Measurements from ENCODE around the gene UBE2K.
"Not testable (repeated sequence)": the region's sequence is repeated elsewhere in the genome, so short reads cannot be mapped to it uniquely, and the experiment has no call there.

Gene UBE2K

GRCh38 chr4:39702716-39703115, 4.8 kb downstream of the UBE2K start:
- Histone ChIP-seq H3F3A (ENCODE audit: insufficient read depth) (peaks cover 9% of the 10 kb centered on the region; the same call in 1 of the 2 replicates), H3K9me3 (ENCODE audit: insufficient read depth, low read length) (no peaks in the 10 kb centered on the region), H3K9me2 (replicated peaks; ENCODE audit: insufficient read depth, low read length) (no peaks in the 10 kb centered on the region), H3K9ac (ENCODE audit: low read length) (no peak overlapping the region), H3K4me3 (ENCODE audit: insufficient read depth, low read length, poor library complexity, severe bottlenecking) (no peak overlapping the region), H3K27ac (ENCODE audit: low read depth, low read length) (no peak overlapping the region), H3K36me3 (ENCODE audit: low read length) (peaks cover 2% of the 10 kb centered on the region; the same call in 1 of the 2 replicates), H3K4me2 (ENCODE audit: low read depth, low read length, poor library complexity, severe bottlenecking) (no peak overlapping the region), H3K79me2 (ENCODE audit: insufficient read depth, low read length) (peaks cover 94% of the 10 kb centered on the region), H4K20me1 (ENCODE audit: low read depth, low read length) (peaks cover 36% of the 10 kb centered on the region), H3K27me3 (ENCODE audit: low read length) (no peaks in the 10 kb centered on the region), H2AFZ (ENCODE audit: low read depth, low read length, severe bottlenecking) (no peak overlapping the region)
- TF ChIP-seq CTCF (IDR thresholded peaks at IDR 0.05; ENCODE audit: insufficient read depth, low read length, poor library complexity, severe bottlenecking): no peak
- TF ChIP-seq EZH2phosphoT487 (conservative IDR thresholded peaks at IDR 0.05; ENCODE audit: low read length): no peak

GRCh38 chr4:39704789-39705188, 6.9 kb downstream of the UBE2K start:
- H3K9me2 ChIP-seq (replicated peaks; ENCODE audit: insufficient read depth, low read length); H3K9ac ChIP-seq (ENCODE audit: low read length); H3K4me3 ChIP-seq (ENCODE audit: insufficient read depth, low read length, poor library complexity, severe bottlenecking); H2AFZ ChIP-seq (ENCODE audit: low read depth, low read length, severe bottlenecking); H3K36me3 ChIP-seq (ENCODE audit: low read length); H3K27me3 ChIP-seq (ENCODE audit: low read length); H3K9me3 ChIP-seq (ENCODE audit: insufficient read depth, low read length); H3K27ac ChIP-seq (ENCODE audit: low read depth, low read length); H3K4me2 ChIP-seq (ENCODE audit: low read depth, low read length, poor library complexity, severe bottlenecking): not testable (repeated sequence)
- peaks cover 96% of the 10 kb centered on the region for H3K79me2 ChIP-seq (ENCODE audit: insufficient read depth, low read length)
- peaks cover 13% of the 10 kb centered on the region; the same call in 1 of the 2 replicates for H3F3A ChIP-seq (ENCODE audit: insufficient read depth)
- peaks cover 42% of the 10 kb centered on the region for H4K20me1 ChIP-seq (ENCODE audit: low read depth, low read length)

- no peak for TF ChIP-seq CTCF (IDR thresholded peaks at IDR 0.05; ENCODE audit: insufficient read depth, low read length, poor library complexity, severe bottlenecking)
- TF ChIP-seq EZH2phosphoT487 (conservative IDR thresholded peaks at IDR 0.05; ENCODE audit: low read length): no peak
- H4K20me1 ChIP-seq (ENCODE audit: low read depth, low read length): peaks cover 26% of the 10 kb centered on the region
- no peak overlapping the region for H2AFZ ChIP-seq (ENCODE audit: low read depth, low read length, severe bottlenecking)
- peaks cover 17% of the 10 kb centered on the region for H3F3A ChIP-seq (ENCODE audit: insufficient read depth)
- no peak overlapping the region for H3K4me2 ChIP-seq (ENCODE audit: low read depth, low read length, poor library complexity, severe bottlenecking)
- H3K4me3 ChIP-seq (ENCODE audit: insufficient read depth, low read length, poor library complexity, severe bottlenecking): no peak overlapping the region
- no peaks in the 10 kb centered on the region for H3K9me2 ChIP-seq (replicated peaks; ENCODE audit: insufficient read depth, low read length)
- H3K27ac ChIP-seq (ENCODE audit: low read depth, low read length): no peak overlapping the region
- no peaks in the 10 kb centered on the region for H3K27me3 ChIP-seq (ENCODE audit: low read length)
- H3K79me2 ChIP-seq (ENCODE audit: insufficient read depth, low read length): peaks cover 96% of the 10 kb centered on the region
- no peak overlapping the region for H3K9ac ChIP-seq (ENCODE audit: low read length)
- H3K9me3 ChIP-seq (ENCODE audit: insufficient read depth, low read length): no peaks in the 10 kb centered on the region
- H3K36me3 ChIP-seq (ENCODE audit: low read length): peaks cover under 1% of the 10 kb centered on the region; the same call in 1 of the 2 replicates
Observed at GRCh38 chr4:39706334-39706733, 8.4 kb downstream of the UBE2K start.

- H3K9me2 ChIP-seq (replicated peaks; ENCODE audit: insufficient read depth, low read length): no peaks in the 10 kb centered on the region
- peaks cover 24% of the 10 kb centered on the region; the same call in 1 of the 2 replicates for H4K20me1 ChIP-seq (ENCODE audit: low read depth, low read length)
Observed at GRCh38 chr4:39706741-39707511, 9.0 kb downstream of the UBE2K start.

More at GRCh38 chr4:39706741-39707511, 9.0 kb downstream of the UBE2K start:
- TF ChIP-seq EZH2phosphoT487 (conservative IDR thresholded peaks at IDR 0.05; ENCODE audit: low read length) (no peak), CTCF (IDR thresholded peaks at IDR 0.05; ENCODE audit: insufficient read depth, low read length, poor library complexity, severe bottlenecking) (no peak)
- no peaks in the 10 kb centered on the region for H3K27me3 ChIP-seq (ENCODE audit: low read length)
- H3K79me2 ChIP-seq (ENCODE audit: insufficient read depth, low read length): peaks cover 96% of the 10 kb centered on the region
- no peaks in the 10 kb centered on the region; the same call in 1 of the 2 replicates for H3K36me3 ChIP-seq (ENCODE audit: low read length)
- no peak overlapping the region for H3K4me2 ChIP-seq (ENCODE audit: low read depth, low read length, poor library complexity, severe bottlenecking)
- no peak overlapping the region for H3K27ac ChIP-seq (ENCODE audit: low read depth, low read length)
- no peaks in the 10 kb centered on the region for H3K9me3 ChIP-seq (ENCODE audit: insufficient read depth, low read length)
- no peak overlapping the region for H2AFZ ChIP-seq (ENCODE audit: low read depth, low read length, severe bottlenecking)
- no peak overlapping the region for H3K4me3 ChIP-seq (ENCODE audit: insufficient read depth, low read length, poor library complexity, severe bottlenecking)
- peaks cover 17% of the 10 kb centered on the region for H3F3A ChIP-seq (ENCODE audit: insufficient read depth)
- H3K9ac ChIP-seq (ENCODE audit: low read length): no peak overlapping the region

Data from SU-DHL-6 (cell line).